Measurements from ENCODE around the gene NOL4L.
"Not testable (repeated sequence)": the region's sequence is repeated elsewhere in the genome, so short reads cannot be mapped to it uniquely, and the experiment has no call there.

NOL4L gene

GRCh38 chr20:32501709-32502108 lies 83.4 kb downstream of the NOL4L start:
- DNase-seq: no peak

- no peak for DNase-seq
Measured at GRCh38 chr20:32497589-32498224, 87.4 kb downstream of the NOL4L start.

- DNase-seq: no peak
Measured at GRCh38 chr20:32496811-32497533, 88.2 kb downstream of the NOL4L start.

- DNase-seq: no peak
Measured at GRCh38 chr20:32495949-32496348, 89.2 kb downstream of the NOL4L start.

- DNase-seq: no peak
Measured at GRCh38 chr20:32495217-32495565, 89.9 kb downstream of the NOL4L start.

- DNase-seq: no peak
Measured at GRCh38 chr20:32494483-32495216, 90.5 kb downstream of the NOL4L start.

GRCh38 chr20:32493356-32493755 lies 91.8 kb downstream of the NOL4L start:
- DNase-seq: no peak

- not testable (repeated sequence) for DNase-seq
Measured at GRCh38 chr20:32491764-32492151, 93.4 kb downstream of the NOL4L start.

- DNase-seq: no peak
Measured at GRCh38 chr20:32490942-32491763, 94.0 kb downstream of the NOL4L start.

GRCh38 chr20:32488066-32488838 lies 96.9 kb downstream of the NOL4L start:
- no peak for DNase-seq

GRCh38 chr20:32487381-32487780 lies 97.8 kb downstream of the NOL4L start:
- no peak for DNase-seq

GRCh38 chr20:32485770-32486478 lies 99.2 kb downstream of the NOL4L start:
- no peak for DNase-seq

- peak; percentile 68 for DNase-seq
Measured at GRCh38 chr20:32484958-32485769, 100.0 kb downstream of the NOL4L start.

GRCh38 chr20:32484225-32484957 lies 100.7 kb downstream of the NOL4L start:
- no peak for DNase-seq

GRCh38 chr20:32483351-32484224 lies 101.5 kb downstream of the NOL4L start:
- DNase-seq: peak; percentile 67

GRCh38 chr20:32482442-32483261 lies 102.5 kb downstream of the NOL4L start:
- DNase-seq: no peak

- DNase-seq: no peak
Measured at GRCh38 chr20:32482143-32482441, 103.0 kb downstream of the NOL4L start.

All from NCI-H1694 (cell line).